H9 (cell line): ENCODE data around the gene KRT6B. TPM values are rescaled to one million over a fixed set of nuclear protein-coding genes. Genes with fewer than 3 reads are reported as not detected.

Experiments
- DNase-seq: peaks from one replicate; pipeline ENCODE4 v3.0.0-alpha.2; 2017
- H2AFZ ChIP-seq: one replicate; pipeline ENCODE4 v1.6.1; 2013; ENCODE audit warnings: mild to moderate bottlenecking, low read length, control low read depth, moderate library complexity
- H2AK5ac ChIP-seq: 2 replicates; pipeline ENCODE4 v1.6.1; 2013; ENCODE audit warnings: low read length, control low read depth, mixed read lengths; ENCODE audit not compliant: insufficient read length
- H2BK120ac ChIP-seq: one replicate; pipeline ENCODE4 v1.6.1; 2013; ENCODE audit warnings: low read depth, mild to moderate bottlenecking, low read length, control low read depth, inconsistent platforms; ENCODE audit not compliant: poor library complexity, severe bottlenecking
- H2BK12ac ChIP-seq: 2 replicates; pipeline ENCODE4 v1.6.1; 2013; ENCODE audit warnings: low read length, control low read depth, mixed read lengths, low read depth; ENCODE audit not compliant: insufficient read length
- H2BK15ac ChIP-seq: 2 replicates; pipeline ENCODE4 v1.6.1; 2013; ENCODE audit warnings: low read depth, low read length, control low read depth
- H2BK20ac ChIP-seq: one replicate; pipeline ENCODE4 v1.6.1; 2013; ENCODE audit warnings: low read depth, mild to moderate bottlenecking, low read length, control low read depth, inconsistent platforms; ENCODE audit not compliant: poor library complexity, severe bottlenecking
- H2BK5ac ChIP-seq: 2 replicates; pipeline ENCODE4 v1.6.1; 2013; ENCODE audit warnings: low read length, control low read depth, mixed read lengths; ENCODE audit not compliant: insufficient read length
- H3K14ac ChIP-seq: 2 replicates; pipeline ENCODE4 v1.6.1; 2013; ENCODE audit warnings: low read length, control low read depth; ENCODE audit not compliant: insufficient read depth
- H3K18ac ChIP-seq: 2 replicates; pipeline ENCODE4 v1.6.1; 2013; ENCODE audit warnings: low read depth, mild to moderate bottlenecking, mixed read lengths, low read length, control low read depth; ENCODE audit not compliant: insufficient read length
- H3K23ac ChIP-seq: 2 replicates; pipeline ENCODE4 v1.6.1; 2013; ENCODE audit warnings: low read length, control low read depth, mixed read lengths, low read depth; ENCODE audit not compliant: insufficient read length
- H3K23me2 ChIP-seq: 2 replicates; pipeline ENCODE4 v1.6.1; 2013; ENCODE audit warnings: low read depth, mild to moderate bottlenecking, mixed read lengths, low read length, control low read depth; ENCODE audit not compliant: insufficient read length, poor library complexity, severe bottlenecking
- H3K27ac ChIP-seq: 2 replicates; pipeline ENCODE4 v1.5.1; 2013; ENCODE audit warnings: low read length, control low read depth, mixed read lengths, low read depth; ENCODE audit not compliant: insufficient read length
- H3K27me3 ChIP-seq: 2 replicates; pipeline ENCODE4 v1.6.1; 2013; ENCODE audit warnings: low read length, control low read depth, inconsistent platforms; ENCODE audit not compliant: insufficient read depth
- H3K4ac ChIP-seq: 2 replicates; pipeline ENCODE4 v1.6.1; 2013; ENCODE audit warnings: low read depth, mild to moderate bottlenecking, control low read depth, inconsistent platforms, low read length, moderate library complexity
- H3K4me1 ChIP-seq: 2 replicates; pipeline ENCODE4 v1.6.1; 2013; ENCODE audit warnings: low read length, control low read depth, inconsistent platforms; ENCODE audit not compliant: insufficient read depth
- H3K4me2 ChIP-seq: 2 replicates; pipeline ENCODE4 v1.6.1; 2013; ENCODE audit warnings: low read length, control low read depth, mixed read lengths; ENCODE audit not compliant: insufficient read length, insufficient read depth
- H3K56ac ChIP-seq: 2 replicates; pipeline ENCODE4 v1.6.1; 2013; ENCODE audit warnings: low read depth, mild to moderate bottlenecking, mixed read lengths, low read length, control low read depth; ENCODE audit not compliant: insufficient read length
- H3K79me1 ChIP-seq: 2 replicates; pipeline ENCODE4 v1.6.1; 2013; ENCODE audit warnings: low read depth, mild to moderate bottlenecking, moderate library complexity, low read length, control low read depth, inconsistent platforms; ENCODE audit not compliant: insufficient read depth, poor library complexity, severe bottlenecking
- H3K79me2 ChIP-seq: 2 replicates; pipeline ENCODE4 v1.6.1; 2013; ENCODE audit warnings: low read length, control low read depth, inconsistent platforms; ENCODE audit not compliant: insufficient read depth
- H3K9ac ChIP-seq: 2 replicates; pipeline ENCODE4 v1.6.1; 2013; ENCODE audit warnings: low read length, control low read depth, mixed read lengths; ENCODE audit not compliant: insufficient read length; ENCODE audit errors: extremely low read depth
- H3K9me3 ChIP-seq: one replicate; pipeline ENCODE4 v1.6.1; 2013; ENCODE audit warnings: low read depth, low read length, inconsistent platforms; ENCODE audit not compliant: control insufficient read depth
- H3T11ph ChIP-seq: one replicate; pipeline ENCODE4 v1.6.1; 2013; ENCODE audit warnings: mild to moderate bottlenecking, low read length, control low read depth, inconsistent platforms
- H4K20me1 ChIP-seq: one replicate; pipeline ENCODE4 v1.6.1; 2013; ENCODE audit not compliant: control insufficient read depth, insufficient read length, insufficient read depth
- H4K5ac ChIP-seq: 2 replicates; pipeline ENCODE4 v1.6.1; 2013; ENCODE audit warnings: low read depth, mild to moderate bottlenecking, mixed read lengths, low read length, control low read depth; ENCODE audit not compliant: insufficient read length
- H4K8ac ChIP-seq: replicated peaks from 2 replicates; pipeline ENCODE4 v1.6.1; 2013; ENCODE audit warnings: low read length, control low read depth, mixed read lengths, low read depth; ENCODE audit not compliant: insufficient read length
- H4K91ac ChIP-seq: 2 replicates; pipeline ENCODE4 v1.6.1; 2013; ENCODE audit warnings: low read depth, mild to moderate bottlenecking, moderate library complexity, mixed read lengths, low read length, control low read depth; ENCODE audit not compliant: insufficient read length
- H3K27ac Mint-ChIP-seq, 3 experiments: 2 replicates in 2 of 3; 3 replicates in 1 of 3; pipeline ENCODE4 v1.8.0; 2020 to 2021; ENCODE audit warnings: mixed read lengths in 3 of 3, mild to moderate bottlenecking in 1 of 3, moderate library complexity in 1 of 3
- H3K27me3 Mint-ChIP-seq: 2 replicates; pipeline ENCODE4 v1.8.0; 2021; ENCODE audit warnings: low read depth, mild to moderate bottlenecking, moderate library complexity, mixed read lengths
- H3K36me3 Mint-ChIP-seq, 3 experiments: 2 replicates in 2 of 3; 3 replicates in 1 of 3; pipeline ENCODE4 v1.8.0; 2020 to 2021; ENCODE audit warnings: low read depth in 3 of 3, mixed read lengths in 3 of 3; ENCODE audit not compliant: insufficient read depth in 1 of 3
- H3K4me1 Mint-ChIP-seq, 2 experiments: 2 replicates each; pipeline ENCODE4 v1.8.0; 2020; ENCODE audit warnings: mixed read lengths in 2 of 2
- H3K4me3 Mint-ChIP-seq, 2 experiments: 2 replicates in 1 of 2; 3 replicates in 1 of 2; pipeline ENCODE4 v1.8.0; 2020 to 2021; ENCODE audit warnings: mild to moderate bottlenecking in 2 of 2, mixed read lengths in 2 of 2, moderate library complexity in 1 of 2
- H3K9me3 Mint-ChIP-seq, 2 experiments: 2 replicates in 1 of 2; 3 replicates in 1 of 2; pipeline ENCODE4 v1.8.0; 2020; ENCODE audit warnings: mild to moderate bottlenecking in 2 of 2, mixed read lengths in 2 of 2, moderate library complexity in 1 of 2
- CTCF ChIP-seq: fragments of 200-600 bp; sonication (generic); conservative IDR thresholded peaks from 3 replicates; pipeline ENCODE4 v1.8.0; 2021; ENCODE audit warnings: antibody characterized with exemption, mild to moderate bottlenecking
- WGBS: extraction: QIAGEN DNeasy Blood & Tissue Kit; methylation state at CpG from one replicate; pipeline ENCODE4 v1.1.7; 2013; ENCODE audit warnings: missing lambda C conversion rate, low lambda C conversion rate, mixed read lengths; ENCODE audit not compliant: insufficient read length; ENCODE audit errors: extremely low coverage; 5-methylcytosine and 5-hydroxymethylcytosine counted together
- total RNA-seq: library from RNA; stranded (reverse); gene quantifications from 2 replicates; pipeline ENCODE4 v1.2.1, GENCODE V29; 2021

KRT6B gene
- total RNA-seq, 1 experiment from 2014 or later = not detected

DNA sequence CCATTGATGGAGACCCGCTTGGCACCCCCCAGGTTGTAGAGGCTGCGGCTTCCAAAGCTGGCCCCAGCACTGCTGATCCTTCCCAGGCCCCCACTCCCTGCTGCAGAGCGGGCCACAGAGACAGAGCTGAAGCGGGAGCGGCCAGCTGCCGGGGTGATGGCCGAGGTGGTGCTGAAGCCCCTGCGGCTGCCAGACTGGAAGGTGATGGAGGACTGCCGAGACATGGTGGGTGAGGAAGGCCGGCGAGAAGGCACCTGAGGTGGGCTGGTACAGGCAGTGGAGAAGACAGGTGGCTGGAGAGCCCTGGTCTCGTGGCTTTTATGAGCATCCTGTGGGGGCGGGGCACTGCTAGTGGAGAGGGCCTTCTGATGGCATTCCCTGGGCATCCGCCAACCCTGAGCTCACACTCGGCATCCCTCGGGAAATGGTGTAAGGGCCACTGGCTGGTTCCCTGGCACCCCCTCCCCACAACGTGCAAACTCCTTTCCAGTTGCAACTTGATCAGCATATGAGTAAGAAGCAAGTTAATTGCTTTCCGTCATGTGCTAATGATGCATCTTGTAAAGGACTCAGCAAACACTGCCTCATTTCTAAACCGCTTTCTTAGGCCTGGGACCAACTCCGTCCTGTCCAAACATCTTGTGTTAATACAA lies 17.7 kb downstream of the KRT6B start, which contains the start of gene KRT75:
KRT75 (minus strand) TSS at position 291 of the 653 bp plus-strand sequence; CDS start at position 224, 67 bp downstream.
- no CpG with 5 or more reads among the region's 20 CpGs for WGBS
- H3K27ac Mint-ChIP-seq = no peak within 1 kb of the TSS
- no peaks in the 10 kb centered on the region for H4K20me1 ChIP-seq

More for the DNA sequence above, 17.7 kb downstream of the KRT6B start, which contains the start of gene KRT75:
- H3K27me3 Mint-ChIP-seq = peaks cover 32% of the 10 kb centered on the region
- no peak within 1 kb of the TSS for H2BK12ac ChIP-seq
- no peak within 1 kb of the TSS for H3K4ac ChIP-seq
- H3K23ac ChIP-seq = no peak within 1 kb of the TSS
- H3K79me2 ChIP-seq = no peaks in the 10 kb centered on the region
- no peak within 1 kb of the TSS for H4K91ac ChIP-seq
- no peak within 1 kb of the TSS for H3K4me3 Mint-ChIP-seq
- H2BK15ac ChIP-seq = no peak within 1 kb of the TSS
- no peak within 1 kb of the TSS for H3K18ac ChIP-seq
- H3K27me3 ChIP-seq = no peaks in the 10 kb centered on the region
- H2BK20ac ChIP-seq = no peak within 1 kb of the TSS
- H4K8ac ChIP-seq = no peak within 1 kb of the TSS
- H3K9ac ChIP-seq = no peak within 1 kb of the TSS
- H2BK120ac ChIP-seq = no peak within 1 kb of the TSS
- H3K4me1 ChIP-seq = no peaks in the 10 kb centered on the region
- no peak within 1 kb of the TSS for H2AFZ ChIP-seq
- no peaks in the 10 kb centered on the region for H3K9me3 ChIP-seq
- H3K79me1 ChIP-seq = no peaks in the 10 kb centered on the region
- H3K4me1 Mint-ChIP-seq = peaks cover 0 to 9% of the 10 kb centered on the region in 2 experiments; a peak in 3 of 4 replicates
- no peak within 1 kb of the TSS for H3K27ac ChIP-seq
- H3K4me2 ChIP-seq = no peak within 1 kb of the TSS
- no peak for TF ChIP-seq CTCF
- H2AK5ac ChIP-seq = no peak within 1 kb of the TSS
- H2BK5ac ChIP-seq = no peak within 1 kb of the TSS
- no peak within 1 kb of the TSS for H3K56ac ChIP-seq
- no peaks in the 10 kb centered on the region for H3K23me2 ChIP-seq
- DNase-seq = peak; percentile 24
- no peak within 1 kb of the TSS for H4K5ac ChIP-seq
- no peak within 1 kb of the TSS for H3K14ac ChIP-seq
- no peak within 1 kb of the TSS for H3T11ph ChIP-seq
- H3K36me3 Mint-ChIP-seq = no peaks in the 10 kb centered on the region
- H3K9me3 Mint-ChIP-seq = no peaks in the 10 kb centered on the region
